ENCODE data around the gene RASL11A. TPM values are rescaled to one million over a fixed set of nuclear protein-coding genes. Genes with fewer than 3 reads are reported as not detected.
"Not testable (repeated sequence)": the region's sequence is repeated elsewhere in the genome, so short reads cannot be mapped to it uniquely, and the experiment has no call there.

The RASL11A gene
- total RNA-seq, 2 donors from 2014 or later: 15.6 to 26.1 TPM

DNA sequence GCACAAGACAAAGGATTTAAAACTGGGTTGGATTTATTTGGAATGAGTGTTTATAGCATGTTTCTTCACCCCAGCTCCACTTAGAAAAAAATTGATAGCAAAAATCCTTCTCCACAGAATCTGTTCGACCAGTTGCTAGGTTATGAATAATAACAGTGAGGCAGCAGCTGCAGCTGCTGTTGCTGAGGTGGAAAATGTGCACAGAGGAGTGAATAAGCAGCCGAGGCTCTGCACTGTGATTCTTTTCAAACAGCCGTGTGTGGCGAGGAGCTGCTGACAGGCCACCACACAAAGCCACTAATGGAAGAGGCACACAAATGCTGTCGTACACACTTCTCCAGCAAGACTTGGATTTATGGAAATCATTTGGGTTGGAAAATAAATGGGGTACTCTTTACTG lies 6.4 kb upstream of the RASL11A start:
- intact Hi-C loops (cut with DNase I): no loop called here
- ATAC-seq (peak; percentile 61 to 78), DNase-seq (peak; percentile 34)

DNA sequence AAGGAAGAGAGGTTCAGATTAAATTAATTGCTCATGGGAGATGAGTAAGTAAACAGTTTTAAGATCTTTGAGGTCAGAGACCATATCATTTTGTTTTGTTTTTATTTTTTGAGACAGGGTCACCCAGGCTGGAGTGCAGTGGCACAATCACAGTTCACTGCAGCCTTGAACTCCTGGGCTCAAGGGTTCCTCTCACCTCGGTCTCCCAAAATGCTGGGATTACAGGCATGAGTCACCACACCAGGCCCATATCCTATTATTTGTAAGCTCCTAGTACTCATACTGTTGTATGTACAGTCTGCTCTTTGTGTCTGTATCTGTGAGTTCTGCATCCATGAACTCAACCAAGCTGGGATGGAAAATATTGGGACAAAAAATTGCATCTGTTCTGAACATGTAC lies 6.0 kb upstream of the RASL11A start:
- no peak for ATAC-seq
- no peak for DNase-seq
- intact Hi-C loops (cut with DNase I): no loop called here

DNA sequence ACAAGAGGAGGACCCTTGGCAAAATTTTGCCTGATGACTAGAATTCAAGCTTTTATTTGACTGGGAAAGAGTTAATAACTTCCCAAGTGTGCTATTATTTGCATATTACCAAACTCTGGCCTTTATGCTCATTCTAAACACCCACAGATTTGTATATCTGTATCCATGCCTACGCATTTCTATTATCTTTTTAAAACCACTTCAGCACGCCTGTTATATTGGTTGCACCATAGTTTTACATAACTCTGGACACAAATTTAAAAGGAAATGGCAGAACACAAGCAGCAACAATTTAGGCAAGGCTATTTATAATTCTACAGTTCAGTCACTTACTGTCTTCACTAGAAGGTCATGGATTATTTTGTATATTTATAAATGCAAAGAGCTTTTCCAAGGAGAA lies 3.7 kb upstream of the RASL11A start:
- DNase-seq: no peak
- ATAC-seq: no peak
- intact Hi-C loops (cut with DNase I): no loop called here

DNA sequence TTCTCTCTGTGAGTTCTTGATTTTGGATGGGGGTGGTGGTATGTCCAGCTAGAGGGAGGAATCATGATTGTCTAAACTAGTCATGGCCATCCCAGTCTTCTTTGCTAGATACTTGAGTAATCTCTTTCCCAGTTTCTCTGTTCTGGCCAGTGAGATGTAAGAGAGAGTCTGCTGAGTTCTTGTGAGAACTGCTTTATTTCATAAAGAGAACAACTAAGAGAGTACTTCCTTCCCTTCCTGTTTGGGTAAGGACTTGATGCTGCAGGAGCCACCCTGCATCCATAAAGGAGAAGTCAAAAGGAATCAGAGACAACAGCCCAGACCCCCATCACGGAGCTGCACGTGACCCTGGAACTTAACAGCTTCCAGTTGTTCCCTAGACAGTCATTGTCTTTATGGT lies 3.0 kb upstream of the RASL11A start:
- ATAC-seq: no peak
- DNase-seq: no peak
- intact Hi-C loops (cut with DNase I): no loop called here

DNA sequence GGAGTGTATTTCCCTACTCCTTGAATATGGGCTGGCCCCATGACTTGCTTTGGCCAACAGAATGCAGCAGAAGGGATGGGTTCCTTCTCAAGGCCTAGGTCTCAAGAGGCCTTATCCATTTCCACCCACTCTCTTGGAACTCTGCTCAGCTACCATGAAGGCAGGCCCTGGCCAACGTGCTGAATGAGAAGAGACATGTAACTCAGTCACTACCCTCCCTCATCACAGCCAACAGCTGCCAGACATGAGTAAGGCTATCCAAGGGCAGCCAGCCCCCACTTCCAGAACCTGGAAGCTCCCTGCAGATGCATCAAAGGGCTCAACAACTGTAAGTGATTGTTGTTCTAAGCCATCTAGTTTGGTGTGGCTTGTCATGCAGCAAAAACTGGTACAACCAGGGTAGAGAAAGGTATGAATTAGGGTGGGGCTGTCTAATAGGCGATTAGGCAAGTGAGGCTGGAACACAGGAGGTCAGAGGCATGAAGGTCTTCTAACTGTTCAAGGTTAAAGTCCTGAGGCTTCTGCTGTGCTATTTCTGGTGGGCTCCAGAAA lies 1.4 kb upstream of the RASL11A start:
- no peak for DNase-seq
- ATAC-seq: no peak
- intact Hi-C loops (cut with DNase I): no loop called here

DNA sequence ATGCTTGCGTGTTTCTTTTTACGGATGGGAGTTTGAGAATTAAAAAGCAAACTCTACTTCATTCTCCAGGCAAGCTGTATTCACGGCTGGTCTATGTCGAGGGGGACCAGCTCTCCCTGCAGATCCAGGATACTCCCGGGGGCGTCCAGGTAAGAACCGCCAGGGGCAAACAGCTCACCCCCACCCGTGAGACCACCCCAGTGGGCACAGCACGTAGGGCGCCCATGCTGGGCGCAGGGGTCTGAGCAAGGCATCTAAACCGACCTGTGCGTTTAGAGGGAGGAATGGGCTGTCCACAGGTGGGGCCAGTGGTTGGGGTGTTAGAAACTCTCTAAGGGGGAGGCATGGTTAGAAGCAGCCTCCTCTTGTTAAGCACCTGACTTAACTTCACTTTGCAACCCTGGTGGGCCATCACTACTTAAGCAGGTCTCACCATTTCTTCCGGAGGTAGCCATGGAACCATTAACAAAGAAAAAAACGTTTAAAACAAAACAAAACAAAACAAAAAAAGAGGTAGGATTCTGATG lies 1.0 kb downstream of the RASL11A start:
- ATAC-seq: no peak
- DNase-seq: no peak
- intact Hi-C loops (cut with DNase I): no loop called here

DNA sequence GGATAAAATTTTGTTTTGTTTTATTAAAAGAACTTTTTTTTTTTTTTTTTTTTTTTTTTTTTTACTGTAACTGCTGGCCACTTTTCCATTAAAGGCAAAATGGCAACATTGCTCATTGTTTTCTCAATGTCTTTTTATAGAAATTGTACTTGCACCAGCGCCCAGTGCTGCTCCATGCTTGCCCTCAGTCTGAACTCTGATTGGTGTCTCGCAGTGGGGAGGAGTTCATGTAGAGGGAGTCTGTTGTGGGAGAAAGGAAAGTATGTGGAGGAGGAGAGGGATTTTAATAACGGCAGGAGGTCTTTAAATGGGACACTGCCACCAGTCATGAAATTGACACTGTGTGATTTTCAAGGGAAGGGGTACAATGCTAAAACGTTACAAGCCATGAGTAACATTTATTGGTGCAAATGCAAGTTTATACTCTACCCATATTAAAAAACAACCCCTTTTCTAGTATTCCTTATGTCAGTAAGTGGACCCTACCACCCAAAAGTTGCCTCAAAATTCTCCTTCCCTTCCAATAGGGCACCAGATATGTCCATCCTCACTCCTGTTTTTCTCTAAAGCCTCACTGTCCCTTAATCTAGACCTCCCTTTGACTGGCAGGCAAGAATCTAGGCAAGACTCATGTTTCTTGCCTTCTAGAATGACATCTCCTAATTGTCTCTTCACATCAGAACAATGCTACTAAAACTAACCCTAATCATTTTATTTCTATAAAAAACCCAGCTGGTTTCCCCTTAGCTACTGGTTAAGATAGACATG lies 3.2 kb downstream of the RASL11A start:
- intact Hi-C loops (cut with DNase I): no loop called here
- DNase-seq (no peak), ATAC-seq (no peak)

DNA sequence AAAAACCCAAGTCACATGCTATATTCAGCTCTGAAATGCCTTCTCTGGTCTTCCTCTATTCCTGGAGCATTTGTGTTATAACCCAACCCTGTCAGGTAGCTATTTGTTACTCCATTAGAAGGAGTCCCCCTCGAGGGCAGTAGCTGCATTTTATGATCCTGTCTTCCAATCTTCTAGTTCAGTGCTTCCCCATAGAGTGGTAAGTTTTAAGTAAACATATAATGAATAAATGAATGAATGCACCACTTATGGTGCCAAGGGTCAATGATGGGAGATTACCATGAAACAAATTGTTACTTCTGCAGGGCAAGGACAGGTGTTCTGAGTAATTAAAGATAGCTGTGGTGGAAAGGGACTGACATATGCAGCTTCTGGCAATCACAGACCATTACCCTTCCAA lies 4.0 kb downstream of the RASL11A start:
- intact Hi-C loops (cut with DNase I): no loop called here
- ATAC-seq (no peak), DNase-seq (no peak)

DNA sequence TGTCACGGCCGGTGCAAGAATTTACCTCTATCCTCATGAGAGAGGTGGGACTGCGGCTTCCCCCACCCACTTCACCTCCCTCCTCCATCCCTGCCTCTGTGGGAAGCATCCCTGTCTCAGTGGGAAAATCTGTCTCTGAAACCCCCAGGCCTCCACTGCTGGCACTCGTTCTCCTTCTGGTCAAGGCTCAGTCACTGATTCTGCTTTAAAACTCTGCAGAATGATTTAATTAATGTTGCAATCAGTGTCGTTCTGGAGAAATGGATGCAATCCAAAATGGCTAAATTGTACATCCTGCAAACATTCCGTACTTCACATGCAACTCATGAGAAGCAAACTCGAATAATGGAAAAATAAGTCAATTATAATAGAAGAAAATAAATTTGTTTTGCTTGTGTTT lies 5.6 kb downstream of the RASL11A start:
- intact Hi-C loops (cut with DNase I): no loop called here
- DNase-seq: no peak
- ATAC-seq: no peak

DNA sequence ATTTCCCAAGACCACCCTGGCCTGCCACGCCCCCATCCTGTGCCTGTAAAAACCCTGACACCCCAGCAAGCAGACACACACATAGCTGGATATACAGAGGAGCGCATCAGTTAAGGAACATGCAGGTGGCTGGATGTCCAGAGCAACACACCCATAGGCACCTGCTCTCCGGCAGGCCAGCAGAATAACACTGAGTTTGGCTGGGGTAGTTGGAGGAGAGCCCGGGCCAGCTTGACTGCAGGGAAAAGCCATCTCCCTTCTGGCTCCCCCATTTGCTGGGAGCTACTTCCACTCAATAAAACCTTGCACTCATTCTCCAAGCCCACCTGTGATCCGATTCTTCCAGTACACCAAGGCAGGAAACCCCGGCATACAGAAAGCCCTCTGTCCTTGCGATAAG lies 8.9 kb downstream of the RASL11A start:
- intact Hi-C loops (cut with DNase I): no loop called here
- ATAC-seq: no peak

DNA sequence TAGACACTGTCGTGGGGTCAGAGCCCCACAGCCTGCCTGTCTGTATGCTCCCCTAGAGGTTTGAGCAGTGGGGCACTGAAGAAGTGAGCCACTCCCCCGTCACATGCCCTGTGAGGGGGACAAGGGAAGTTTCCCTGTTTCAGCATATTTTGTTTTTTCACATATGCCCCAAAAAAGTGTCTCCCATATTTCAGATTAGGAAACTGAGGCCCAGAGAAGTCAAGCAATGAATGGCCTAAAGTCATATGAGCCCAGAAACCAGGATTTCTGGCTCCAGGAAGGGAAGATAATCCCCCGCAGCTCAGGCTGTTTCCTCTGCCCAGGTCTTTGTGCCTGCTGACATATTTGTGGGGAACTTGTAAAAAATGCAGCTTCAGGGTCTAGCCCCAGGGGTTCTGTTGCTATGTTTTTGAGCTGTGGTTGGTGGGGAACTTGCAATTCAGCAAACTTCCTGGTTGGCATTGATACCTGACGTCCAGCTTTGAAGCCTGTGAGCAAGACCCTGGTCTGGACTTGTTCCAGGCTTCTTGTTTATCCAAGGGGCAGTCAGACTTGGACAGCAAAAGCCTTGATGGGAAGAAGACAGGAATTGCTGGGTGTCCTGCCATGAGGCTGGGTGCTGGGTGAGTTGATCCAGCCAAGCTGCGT lies 9.5 kb downstream of the RASL11A start:
- DNase-seq (no peak), ATAC-seq (no peak)
- intact Hi-C loops (cut with DNase I): loop anchor here in 1 of 2 donors (10.0 kb wide), 1 partner anchor 295 kb away; no protein-coding TSS in a partner anchor

More for the DNA sequence above, 8.9 kb downstream of the RASL11A start:
- DNase-seq: no peak

DNA sequence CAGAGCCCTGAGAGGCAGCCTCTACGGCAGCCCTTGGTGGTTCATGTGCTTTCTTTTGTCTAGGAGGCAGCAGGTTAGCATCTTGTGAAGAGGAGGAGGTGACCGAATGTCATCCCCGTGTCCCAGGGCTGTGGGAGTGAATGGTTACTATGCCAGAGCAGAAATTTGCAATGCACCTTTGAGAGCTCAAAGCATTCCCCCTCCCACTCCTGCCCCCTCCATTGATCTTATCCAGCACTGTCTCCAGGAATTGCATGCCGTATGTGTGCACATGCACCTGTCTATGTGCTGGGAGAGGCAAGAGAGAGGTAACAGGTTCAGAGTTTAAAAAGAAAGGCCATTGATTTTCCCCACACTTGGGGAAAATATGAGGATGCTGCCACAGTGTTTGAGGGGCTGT lies 10.2 kb downstream of the RASL11A start:
- ATAC-seq (no peak), DNase-seq (no peak)
- intact Hi-C loops (cut with DNase I): loop anchor here in 1 of 2 donors (10.0 kb wide), 1 partner anchor 296 kb away; no protein-coding TSS in a partner anchor

DNA sequence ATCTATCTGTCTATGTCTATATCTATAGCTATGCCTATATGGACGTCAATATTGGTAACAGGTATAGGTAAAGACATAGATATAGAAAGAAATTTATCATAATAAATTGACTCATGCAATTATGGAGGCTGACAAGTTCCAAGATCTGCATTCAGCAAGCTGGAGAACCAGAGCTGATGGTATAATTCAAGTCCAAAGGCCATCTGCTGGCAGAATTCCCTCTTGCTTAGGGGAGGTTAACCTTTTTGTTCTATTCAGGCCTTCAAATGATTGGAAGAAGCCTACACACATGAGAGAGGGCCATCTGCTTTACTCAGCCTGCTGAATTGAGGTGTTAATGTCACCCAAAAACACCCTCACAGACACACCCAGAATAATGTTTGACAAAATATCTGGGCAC lies 10.8 kb downstream of the RASL11A start:
- intact Hi-C loops (cut with DNase I): loop anchor here in 1 of 2 donors (10.0 kb wide), 1 partner anchor 297 kb away; no protein-coding TSS in a partner anchor
- ATAC-seq (no peak), DNase-seq (no peak)

DNA sequence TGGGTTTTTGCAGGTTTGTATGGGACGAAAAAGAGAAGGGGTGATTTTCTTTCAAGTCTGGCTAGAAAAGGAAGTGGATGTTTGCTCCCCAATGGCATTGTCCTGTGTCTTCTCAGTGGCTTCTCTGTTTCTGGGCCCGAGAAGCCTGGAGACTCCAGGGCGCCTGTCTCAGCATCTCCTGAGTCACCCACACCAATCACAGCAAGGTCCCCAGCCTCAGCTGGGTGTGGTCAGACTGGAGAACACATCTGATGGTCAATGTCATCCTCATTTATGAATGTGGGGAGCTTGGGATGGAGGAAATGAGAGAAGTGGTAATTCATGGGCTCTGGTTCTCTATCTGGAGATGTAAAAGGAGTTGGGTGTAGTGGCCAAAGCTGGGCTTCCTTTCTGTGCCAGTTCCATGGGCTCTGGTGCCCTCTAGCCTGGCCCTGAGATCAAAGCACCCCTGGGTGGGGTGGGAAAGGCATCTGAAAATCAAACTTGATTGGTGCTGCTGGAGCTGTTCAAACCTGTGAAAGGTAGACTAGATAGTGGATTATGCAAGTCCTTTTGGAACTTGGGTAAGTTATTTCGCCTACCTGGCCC lies 13.4 kb downstream of the RASL11A start:
- ATAC-seq: peak; percentile 69 to 73
- intact Hi-C loops (cut with DNase I): loop anchor here in 1 of 2 donors (10.0 kb wide), 1 partner anchor 299 kb away; no protein-coding TSS in a partner anchor
- DNase-seq: peak; percentile 30

DNA sequence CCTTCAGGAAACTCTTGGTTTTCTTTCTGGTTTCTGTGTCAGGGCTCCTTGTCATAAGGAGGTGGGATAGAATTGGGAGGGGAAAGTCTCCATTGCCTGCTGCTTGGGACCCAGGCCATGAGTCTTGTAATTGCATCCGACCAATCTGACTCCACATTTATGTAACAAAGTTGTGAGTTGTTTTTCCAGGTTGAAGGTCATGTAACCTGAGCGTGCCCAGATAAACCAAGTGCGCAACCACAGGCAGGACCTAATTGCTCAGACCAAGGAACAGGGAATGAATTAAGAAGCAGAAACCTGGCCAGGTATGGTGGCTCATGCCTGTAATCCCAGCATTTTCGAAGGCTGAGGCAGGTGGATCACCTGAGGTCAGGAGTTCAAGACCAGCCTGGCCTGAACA lies 17.8 kb downstream of the RASL11A start:
- intact Hi-C loops (cut with DNase I): loop anchor here in 1 of 2 donors (10.0 kb wide), 1 partner anchor 304 kb away; no protein-coding TSS in a partner anchor
- no peak for DNase-seq
- no peak for ATAC-seq

DNA sequence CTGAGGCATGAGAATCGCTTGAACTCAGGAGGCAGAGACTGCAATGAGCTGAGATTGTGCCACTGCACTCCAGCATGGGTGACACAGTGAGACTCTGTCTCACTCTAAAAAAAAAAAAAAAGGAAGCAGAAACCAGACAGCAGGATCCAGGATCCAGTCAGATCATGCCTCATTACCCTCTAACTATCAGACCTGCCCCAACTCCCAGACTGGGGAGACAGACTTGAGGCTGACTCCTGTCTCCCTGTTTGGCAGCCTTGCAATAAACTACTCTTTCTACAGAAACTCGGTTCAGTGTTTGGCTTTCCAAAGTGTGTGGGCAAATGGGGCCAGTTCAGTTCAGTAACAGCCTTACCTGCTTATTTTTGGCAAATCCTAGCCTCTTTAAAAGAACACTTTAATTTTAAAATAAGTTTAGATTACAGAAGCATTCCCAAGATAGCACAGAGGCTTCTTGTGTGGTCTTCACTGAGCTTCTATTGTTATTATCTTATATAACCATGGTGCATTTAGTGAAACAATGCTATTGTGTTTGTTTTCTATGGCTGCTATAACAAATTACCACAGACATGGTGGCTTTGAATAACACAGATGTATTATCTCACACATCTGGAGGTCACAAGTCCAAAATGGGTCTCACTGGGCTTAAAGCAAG lies 18.5 kb downstream of the RASL11A start:
- DNase-seq (no peak), ATAC-seq (no peak)
- intact Hi-C loops (cut with DNase I): loop anchor here in 1 of 2 donors (10.0 kb wide), 1 partner anchor 304 kb away; no protein-coding TSS in a partner anchor

DNA sequence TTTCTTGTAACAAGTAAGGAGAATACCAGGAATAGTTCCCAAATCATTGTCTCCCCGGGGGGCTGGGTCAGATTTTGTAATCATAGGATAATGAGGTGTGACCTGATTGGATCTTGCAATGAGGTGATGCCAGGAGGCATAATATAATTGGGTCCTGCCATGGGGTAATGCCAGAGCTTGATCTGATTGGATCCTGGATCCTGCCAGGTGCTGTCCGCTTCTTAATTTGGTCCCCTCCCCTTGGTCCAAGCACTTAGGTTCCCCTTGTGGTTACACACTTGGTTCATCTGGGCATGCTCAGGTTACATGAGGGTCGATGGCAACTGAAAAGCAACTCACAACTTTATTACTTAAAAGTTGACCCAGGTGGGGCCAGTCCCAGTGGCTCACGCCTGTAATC lies 20.1 kb downstream of the RASL11A start:
- DNase-seq (no peak), ATAC-seq (no peak)
- intact Hi-C loops (cut with DNase I): loop anchor here in 1 of 2 donors (10.0 kb wide), 1 partner anchor 306 kb away; no protein-coding TSS in a partner anchor

DNA sequence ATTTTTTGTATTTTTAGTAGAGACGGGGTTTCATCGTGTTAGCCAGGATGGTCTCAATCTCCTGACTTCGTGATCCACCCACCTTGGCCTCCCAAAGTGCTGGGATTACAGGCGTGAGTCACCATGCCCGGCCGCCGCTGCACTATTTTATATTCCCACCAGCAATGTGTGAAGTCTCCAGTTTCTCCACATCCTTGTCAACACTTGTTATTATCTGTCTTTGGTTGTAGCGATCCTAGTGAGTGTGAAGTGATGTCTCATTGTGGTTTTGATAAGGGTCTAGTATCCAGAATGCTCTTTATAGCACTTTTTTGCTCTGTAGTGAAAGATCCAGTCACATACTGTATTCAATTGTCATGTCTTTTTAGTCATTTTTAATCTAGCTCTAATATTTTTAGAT lies 21.3 kb downstream of the RASL11A start:
- peak in 1 of 2 donors; percentile 62 for ATAC-seq
- intact Hi-C loops (cut with DNase I): loop anchor here in 1 of 2 donors (10.0 kb wide), 1 partner anchor 307 kb away; no protein-coding TSS in a partner anchor

More for the DNA sequence above, 21.3 kb downstream of the RASL11A start:
- DNase-seq: not testable (repeated sequence)
